KMS-11 (cell line): Measurements from ENCODE around the gene RNH1.

Experiments used
- H2AFZ ChIP-seq: fragments of 200-600 bp; sonication (generic); 2 replicates; pipeline ENCODE4 v1.6.1; 2016; ENCODE audit warnings: antibody characterized with exemption, mixed run types, low read depth
- H3K27ac ChIP-seq: fragments of 200-600 bp; sonication (generic); 2 replicates; pipeline ENCODE4 v1.6.1; 2016; ENCODE audit warnings: mild to moderate bottlenecking, mixed run types
- H3K27me3 ChIP-seq: fragments of 200-600 bp; sonication (generic); 2 replicates; pipeline ENCODE4 v1.6.1; 2017; ENCODE audit warnings: mild to moderate bottlenecking, low read depth, mixed run types, moderate library complexity; ENCODE audit not compliant: insufficient read depth
- H3K36me3 ChIP-seq: fragments of 200-600 bp; sonication (generic); 2 replicates; pipeline ENCODE4 v1.6.1; 2017; ENCODE audit warnings: mild to moderate bottlenecking, mixed run types; ENCODE audit not compliant: insufficient read depth
- H3K4me1 ChIP-seq: fragments of 200-600 bp; sonication (generic); 2 replicates; pipeline ENCODE4 v1.6.1; 2016; ENCODE audit warnings: mild to moderate bottlenecking, low read depth, mixed run types; ENCODE audit not compliant: poor library complexity, severe bottlenecking
- H3K4me2 ChIP-seq: fragments of 200-600 bp; sonication (generic); 2 replicates; pipeline ENCODE4 v1.7.0; 2016; ENCODE audit warnings: mild to moderate bottlenecking, mixed run types
- H3K4me3 ChIP-seq: fragments of 200-600 bp; sonication (generic); IDR thresholded peaks from 2 replicates; pipeline ENCODE4 v1.6.1; 2017; ENCODE audit warnings: low read depth, low read length, mixed read lengths; ENCODE audit not compliant: insufficient read depth
- H3K79me2 ChIP-seq: fragments of 200-600 bp; sonication (generic); 2 replicates; pipeline ENCODE4 v1.6.1; 2016; ENCODE audit warnings: low read depth, mixed run types; ENCODE audit not compliant: insufficient read depth
- H3K9ac ChIP-seq: fragments of 200-600 bp; sonication (generic); 2 replicates; pipeline ENCODE4 v1.6.1; 2016; ENCODE audit warnings: mild to moderate bottlenecking, mixed run types
- H4K20me1 ChIP-seq: fragments of 200-600 bp; sonication (generic); 2 replicates; pipeline ENCODE4 v1.6.1; 2016; ENCODE audit warnings: mild to moderate bottlenecking, mixed run types; ENCODE audit not compliant: insufficient read depth
- TF ChIP-seq, protein P1 (sequence below): fragments of 200-600 bp; sonication (generic); conservative IDR thresholded peaks from 2 replicates; pipeline ENCODE4 v1.6.1; 2017; ENCODE audit warnings: low read depth, mild to moderate bottlenecking, antibody characterized with exemption, low read length, moderate library complexity, mixed read lengths

The RNH1 gene

DNA sequence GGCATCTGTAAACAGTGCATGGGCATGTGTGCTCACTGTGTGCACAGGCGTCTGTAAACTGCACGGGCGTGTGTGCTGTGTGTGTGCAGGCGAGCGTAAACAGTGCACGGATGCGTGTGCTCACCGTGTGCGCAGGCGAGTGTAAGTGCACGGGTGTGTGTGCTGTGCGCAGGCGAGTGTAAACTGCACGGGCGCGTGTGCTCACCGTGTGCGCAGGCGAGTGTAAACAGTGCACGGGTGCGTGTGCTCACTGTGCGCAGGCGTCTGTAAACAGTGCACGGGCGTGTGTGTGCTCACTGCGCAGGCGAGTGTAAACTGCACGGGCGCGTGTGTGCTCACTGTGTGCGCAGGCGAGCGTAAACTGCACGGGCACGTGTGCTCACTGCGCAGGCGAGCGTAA is 22.4 kb downstream of the RNH1 start:
- no peaks in the 10 kb centered on the region for H3K4me1 ChIP-seq
- H3K36me3 ChIP-seq, result no peaks in the 10 kb centered on the region
- TF ChIP-seq, protein P1, sequence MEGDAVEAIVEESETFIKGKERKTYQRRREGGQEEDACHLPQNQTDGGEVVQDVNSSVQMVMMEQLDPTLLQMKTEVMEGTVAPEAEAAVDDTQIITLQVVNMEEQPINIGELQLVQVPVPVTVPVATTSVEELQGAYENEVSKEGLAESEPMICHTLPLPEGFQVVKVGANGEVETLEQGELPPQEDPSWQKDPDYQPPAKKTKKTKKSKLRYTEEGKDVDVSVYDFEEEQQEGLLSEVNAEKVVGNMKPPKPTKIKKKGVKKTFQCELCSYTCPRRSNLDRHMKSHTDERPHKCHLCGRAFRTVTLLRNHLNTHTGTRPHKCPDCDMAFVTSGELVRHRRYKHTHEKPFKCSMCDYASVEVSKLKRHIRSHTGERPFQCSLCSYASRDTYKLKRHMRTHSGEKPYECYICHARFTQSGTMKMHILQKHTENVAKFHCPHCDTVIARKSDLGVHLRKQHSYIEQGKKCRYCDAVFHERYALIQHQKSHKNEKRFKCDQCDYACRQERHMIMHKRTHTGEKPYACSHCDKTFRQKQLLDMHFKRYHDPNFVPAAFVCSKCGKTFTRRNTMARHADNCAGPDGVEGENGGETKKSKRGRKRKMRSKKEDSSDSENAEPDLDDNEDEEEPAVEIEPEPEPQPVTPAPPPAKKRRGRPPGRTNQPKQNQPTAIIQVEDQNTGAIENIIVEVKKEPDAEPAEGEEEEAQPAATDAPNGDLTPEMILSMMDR, result no peak
- no peak overlapping the region for H3K9ac ChIP-seq
- no peaks in the 10 kb centered on the region for H3K79me2 ChIP-seq
- no peak overlapping the region for H2AFZ ChIP-seq
- H3K27ac ChIP-seq, result no peak overlapping the region
- no peaks in the 10 kb centered on the region for H4K20me1 ChIP-seq
- H3K4me2 ChIP-seq, result no peak overlapping the region
- H3K4me3 ChIP-seq, result no peak overlapping the region
- no peaks in the 10 kb centered on the region for H3K27me3 ChIP-seq

DNA sequence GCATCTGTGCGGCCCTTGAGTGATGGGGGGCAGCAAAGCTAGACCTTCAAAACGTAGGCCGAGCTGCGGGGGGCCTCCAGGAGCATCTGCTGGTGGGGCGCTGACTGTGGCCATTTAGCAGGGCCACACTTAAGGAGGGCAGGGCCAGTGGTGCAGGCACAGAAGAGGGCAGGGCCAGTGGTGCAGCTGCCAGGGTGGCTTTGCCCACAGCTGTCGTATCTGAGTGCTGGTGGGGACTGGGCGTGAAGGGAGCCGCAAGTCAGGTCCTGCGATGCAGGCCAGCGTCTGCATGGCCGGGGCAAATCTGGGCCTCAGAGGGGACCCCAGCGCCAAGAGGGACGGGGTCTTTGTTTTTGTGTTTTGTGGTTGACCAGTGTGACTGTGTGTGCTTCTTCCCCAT is 27.7 kb downstream of the RNH1 start:
- H3K4me1 ChIP-seq, result no peaks in the 10 kb centered on the region
- TF ChIP-seq, protein P1, result no peak
- H3K36me3 ChIP-seq, result no peaks in the 10 kb centered on the region
- H3K27ac ChIP-seq, result no peak overlapping the region
- H3K79me2 ChIP-seq, result no peaks in the 10 kb centered on the region
- no peak overlapping the region for H3K4me3 ChIP-seq
- no peak overlapping the region for H3K9ac ChIP-seq
- H3K27me3 ChIP-seq, result no peaks in the 10 kb centered on the region
- no peak overlapping the region for H2AFZ ChIP-seq
- no peaks in the 10 kb centered on the region for H4K20me1 ChIP-seq
- no peak overlapping the region for H3K4me2 ChIP-seq

DNA sequence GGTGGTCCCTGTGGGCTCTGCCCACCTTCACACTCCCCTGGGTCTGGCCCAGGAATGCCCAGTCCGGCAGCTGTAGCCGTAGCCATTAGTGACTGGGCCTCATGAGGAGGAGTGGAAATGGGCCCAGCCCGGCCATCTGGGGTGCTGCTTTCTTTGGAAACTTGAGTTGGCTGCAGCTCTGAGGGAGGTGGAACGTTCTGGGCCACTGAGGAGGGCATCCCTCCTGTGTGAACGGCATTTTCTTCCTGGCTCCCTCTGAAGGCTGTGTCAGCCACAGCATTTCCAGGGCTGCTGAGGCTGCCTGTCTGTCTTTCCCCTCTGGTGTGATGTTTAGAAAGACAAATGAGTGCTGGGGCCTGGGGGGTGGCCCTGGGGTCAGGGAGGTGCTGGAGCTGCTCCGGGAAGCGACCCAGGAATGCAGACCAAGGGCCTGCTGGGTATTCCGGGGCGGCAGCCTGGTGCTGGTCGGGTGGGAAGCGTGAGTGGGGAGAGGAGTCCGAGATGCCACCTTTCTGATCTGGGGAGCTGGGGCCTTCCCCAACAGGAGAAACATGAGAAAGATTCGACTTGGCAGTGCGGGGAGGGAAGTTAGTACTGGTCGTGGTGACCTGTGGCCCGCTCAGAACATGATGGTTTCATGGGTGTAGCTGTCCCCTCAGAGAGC is 29.9 kb downstream of the RNH1 start:
- Histone ChIP-seq H3K4me1 (no peaks in the 10 kb centered on the region), H3K27me3 (no peaks in the 10 kb centered on the region), H3K4me2 (no peak overlapping the region), H3K4me3 (no peak overlapping the region), H4K20me1 (no peaks in the 10 kb centered on the region), H3K36me3 (no peaks in the 10 kb centered on the region), H3K9ac (no peak overlapping the region), H2AFZ (no peak overlapping the region), H3K79me2 (no peaks in the 10 kb centered on the region), H3K27ac (no peak overlapping the region)
- TF ChIP-seq, protein P1, result no peak

DNA sequence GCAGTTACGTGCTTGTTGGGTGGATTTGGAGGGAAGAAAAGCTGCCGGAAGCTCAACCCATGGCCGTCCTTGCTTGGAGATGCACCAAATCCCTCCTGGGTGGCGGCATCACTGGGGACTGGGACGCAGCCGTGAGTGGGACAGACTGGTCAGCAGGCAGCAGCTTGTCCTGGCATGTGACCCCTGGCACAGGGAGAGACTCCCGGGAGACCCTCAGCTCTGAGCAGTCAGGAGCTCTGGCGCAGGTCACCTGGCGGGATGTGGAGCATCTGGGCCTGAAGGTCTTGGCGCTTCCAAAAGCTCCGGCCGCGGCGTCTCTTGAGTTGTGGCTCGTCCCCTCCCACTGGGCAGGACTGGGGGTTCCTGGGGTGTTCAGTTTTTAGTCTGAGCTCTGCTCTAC is 30.6 kb downstream of the RNH1 start:
- H3K27ac ChIP-seq, result no peak overlapping the region

More for the DNA sequence above, 30.6 kb downstream of the RNH1 start:
- Histone ChIP-seq H3K36me3 (no peaks in the 10 kb centered on the region), H2AFZ (no peak overlapping the region), H4K20me1 (no peaks in the 10 kb centered on the region), H3K27me3 (no peaks in the 10 kb centered on the region), H3K4me1 (no peaks in the 10 kb centered on the region), H3K4me3 (no peak overlapping the region), H3K9ac (no peak overlapping the region), H3K4me2 (no peak overlapping the region), H3K79me2 (no peaks in the 10 kb centered on the region)
- TF ChIP-seq, protein P1, result no peak
